Measurements from ENCODE around the gene MFAP1. TPM values are rescaled to one million over a fixed set of nuclear protein-coding genes. Genes with fewer than 3 reads are reported as not detected.
"Not testable (repeated sequence)": the region's sequence is repeated elsewhere in the genome, so short reads cannot be mapped to it uniquely, and the experiment has no call there.

The MFAP1 gene
- total RNA-seq, 1 donor from 2014 or later, result 19.3 TPM

- DNase-seq (no peak), ATAC-seq (no peak)
- intact Hi-C loops (cut with micrococcal nuclease), result no loop called here
Measured at GRCh38 chr15:43826029-43826507, 1.6 kb upstream of the MFAP1 start.

- DNase-seq; intact Hi-C loops (cut with micrococcal nuclease); ATAC-seq: not testable (repeated sequence)
Measured at GRCh38 chr15:43825305-43825704, 815 bp upstream of the MFAP1 start.

GRCh38 chr15:43821505-43821904, 3.0 kb downstream of the MFAP1 start:
- intact Hi-C loops (cut with micrococcal nuclease), result no loop called here
- ATAC-seq (no peak), DNase-seq (no peak)

- intact Hi-C loops (cut with micrococcal nuclease); DNase-seq; ATAC-seq: not testable (repeated sequence)
Measured at GRCh38 chr15:43815064-43815463, 9.4 kb downstream of the MFAP1 start.

GRCh38 chr15:43808960-43809678, 15.4 kb downstream of the MFAP1 start:
- DNase-seq, result no peak
- no peak for ATAC-seq
- intact Hi-C loops (cut with micrococcal nuclease), result no loop called here

GRCh38 chr15:43808435-43808950, 16.0 kb downstream of the MFAP1 start:
- no peak for ATAC-seq
- DNase-seq, result no peak
- intact Hi-C loops (cut with micrococcal nuclease), result no loop called here

GRCh38 chr15:43802676-43803075, 21.8 kb downstream of the MFAP1 start:
- ATAC-seq; DNase-seq; intact Hi-C loops (cut with micrococcal nuclease): not testable (repeated sequence)

- peak; percentile 96 for DNase-seq
- peak; percentile 92 for ATAC-seq
- intact Hi-C loops (cut with micrococcal nuclease), result no loop called here
Measured at GRCh38 chr15:43800286-43801141, 24.0 kb downstream of the MFAP1 start, which contains the start of gene HYPK. Gene HYPK (plus strand): TSS chr15:43800599. CDS start chr15:43800623, 24 bp downstream.

- ATAC-seq, result peak; percentile 5
- DNase-seq, result no peak
- intact Hi-C loops (cut with micrococcal nuclease), result no loop called here
Measured at GRCh38 chr15:43799945-43800285, 24.6 kb downstream of the MFAP1 start, which contains the start of gene SERINC4. Gene SERINC4 (minus strand): TSS chr15:43800220. CDS start chr15:43799986, 234 bp downstream.

- DNase-seq, result no peak
- ATAC-seq, result no peak
- intact Hi-C loops (cut with micrococcal nuclease), result no loop called here
Measured at GRCh38 chr15:43799209-43799944, 25.1 kb downstream of the MFAP1 start.

GRCh38 chr15:43796566-43796965, 27.9 kb downstream of the MFAP1 start:
- DNase-seq (no peak), ATAC-seq (no peak)
- intact Hi-C loops (cut with micrococcal nuclease), result no loop called here

GRCh38 chr15:43795997-43796396, 28.5 kb downstream of the MFAP1 start:
- ATAC-seq (no peak), DNase-seq (no peak)
- intact Hi-C loops (cut with micrococcal nuclease), result no loop called here

- ATAC-seq, result no peak
- intact Hi-C loops (cut with micrococcal nuclease), result no loop called here
Measured at GRCh38 chr15:43795197-43795596, 29.3 kb downstream of the MFAP1 start.

GRCh38 chr15:43794269-43795037, 30.0 kb downstream of the MFAP1 start:
- DNase-seq (no peak), ATAC-seq (no peak)
- intact Hi-C loops (cut with micrococcal nuclease), result no loop called here

More at GRCh38 chr15:43795197-43795596, 29.3 kb downstream of the MFAP1 start:
- DNase-seq, result no peak

- ATAC-seq (no peak), DNase-seq (no peak)
- intact Hi-C loops (cut with micrococcal nuclease), result no loop called here
Measured at GRCh38 chr15:43793647-43794046, 30.8 kb downstream of the MFAP1 start.

GRCh38 chr15:43792761-43793476, 31.6 kb downstream of the MFAP1 start:
- intact Hi-C loops (cut with micrococcal nuclease), result no loop called here
- DNase-seq (peak; percentile 61), ATAC-seq (peak; percentile 8)

- ATAC-seq, result peak; percentile 96
- intact Hi-C loops (cut with micrococcal nuclease), result no loop called here
Measured at GRCh38 chr15:43791993-43792760, 32.3 kb downstream of the MFAP1 start, which contains the start of gene SERF2. Gene SERF2 (plus strand): TSS chr15:43792320. CDS start chr15:43792377, 57 bp downstream.

More at GRCh38 chr15:43791993-43792760, 32.3 kb downstream of the MFAP1 start, which contains the start of gene SERF2:
- DNase-seq, result peak; percentile 100
